IMR-90 (cell line): ENCODE measurements around the gene SOX30. TPM values are rescaled to one million over a fixed set of nuclear protein-coding genes. Genes with fewer than 3 reads are reported as not detected.

Experiments used
- ATAC-seq: fragments of 200-7000 bp; cut with Tn5 transposase; 2 replicates; pipeline ENCODE4 v1.9.1; 2020; ENCODE audit warnings: low read depth, mild to moderate bottlenecking, moderate library complexity
- BruUV-seq: library from RNA; stranded (reverse); fragments of 400-500 nt; replicated peaks from 2 replicates; lab custom pipeline; 2021; lab: Mats Ljungman, UMichigan
- CTCF ChIA-PET: fragments of 300-600 bp; formaldehyde crosslinking; extraction: SDS; loops from one replicate; lab custom pipeline; 2021; ENCODE audit warnings: antibody characterized with exemption; lab: Yijun Ruan, JAX
- POLR2A ChIA-PET: fragments of 300-600 bp; sonication (Branson Sonifier 250); formaldehyde crosslinking; loops from one replicate; lab custom pipeline; 2022; ENCODE audit warnings: antibody characterized with exemption; ENCODE audit not compliant: unreplicated experiment; lab: Charles Lee
- DNase-seq: peaks from one replicate; pipeline ENCODE4 v3.0.0; 2013
- H2AFZ ChIP-seq: replicated peaks from 2 replicates; pipeline ENCODE3; 2013; ENCODE audit warnings: low read length, mild to moderate bottlenecking; ENCODE audit not compliant: poor library complexity
- H2AK5ac ChIP-seq: 2 replicates; pipeline ENCODE4 v1.6.1; 2013; ENCODE audit warnings: low read depth, low read length, inconsistent platforms
- H2AK9ac ChIP-seq: replicated peaks from 2 replicates; pipeline ENCODE3; 2013; ENCODE audit warnings: mild to moderate bottlenecking, low read depth, low read length, moderate library complexity; ENCODE audit not compliant: poor library complexity
- H2BK120ac ChIP-seq: 2 replicates; pipeline ENCODE4 v1.6.1; 2013; ENCODE audit warnings: low read depth, low read length, inconsistent platforms
- H2BK15ac ChIP-seq: 3 replicates; pipeline ENCODE4 v1.6.1; 2013; ENCODE audit warnings: low read depth, low read length, inconsistent platforms
- H2BK20ac ChIP-seq: 2 replicates; pipeline ENCODE4 v1.6.1; 2013; ENCODE audit warnings: low read depth, mild to moderate bottlenecking, inconsistent platforms, low read length, moderate library complexity
- H2BK5ac ChIP-seq: 2 replicates; pipeline ENCODE4 v1.6.1; 2013; ENCODE audit warnings: mild to moderate bottlenecking, low read depth, low read length, inconsistent platforms; ENCODE audit not compliant: poor library complexity, severe bottlenecking
- H3K14ac ChIP-seq: replicated peaks from 2 replicates; pipeline ENCODE4 v1.6.1; 2013; ENCODE audit warnings: low read depth, low read length, inconsistent platforms
- H3K18ac ChIP-seq: 2 replicates; pipeline ENCODE4 v1.6.1; 2013; ENCODE audit warnings: low read depth, low read length, control low read depth
- H3K23ac ChIP-seq: 2 replicates; pipeline ENCODE4 v1.6.1; 2013; ENCODE audit warnings: low read depth, low read length, inconsistent platforms
- H3K27ac ChIP-seq: 2 replicates; pipeline ENCODE4 v1.5.1; 2013; ENCODE audit warnings: mild to moderate bottlenecking, control low read depth, low read length; ENCODE audit not compliant: insufficient read depth
- H3K27me3 ChIP-seq: 2 replicates; pipeline ENCODE4 v1.6.1; 2013; ENCODE audit warnings: low read length; ENCODE audit not compliant: control insufficient read depth, insufficient read depth
- H3K36me3 ChIP-seq: 2 replicates; pipeline ENCODE4 v1.6.1; 2013; ENCODE audit warnings: low read length, mixed read lengths; ENCODE audit not compliant: control insufficient read depth, insufficient read depth
- H3K4ac ChIP-seq: 2 replicates; pipeline ENCODE4 v1.6.1; 2013; ENCODE audit warnings: low read depth, low read length, inconsistent platforms
- H3K4me1 ChIP-seq: 2 replicates; pipeline ENCODE4 v1.6.1; 2013; ENCODE audit warnings: low read length, mixed read lengths; ENCODE audit not compliant: control insufficient read depth, insufficient read depth
- H3K4me2 ChIP-seq: 2 replicates; pipeline ENCODE4 v1.6.1; 2013; ENCODE audit warnings: low read depth, mild to moderate bottlenecking, control low read depth, low read length, moderate library complexity
- H3K4me3 ChIP-seq: 2 replicates; pipeline ENCODE4 v1.5.1; 2013; ENCODE audit warnings: low read depth, mild to moderate bottlenecking, control low read depth, low read length, moderate library complexity; ENCODE audit not compliant: insufficient read depth
- H3K56ac ChIP-seq: 2 replicates; pipeline ENCODE4 v1.6.1; 2013; ENCODE audit warnings: low read length, inconsistent platforms; ENCODE audit not compliant: insufficient read depth; ENCODE audit errors: extremely low read depth
- H3K79me1 ChIP-seq, 2 experiments: 2 replicates each; pipeline ENCODE4 v1.6.1; 2013; ENCODE audit warnings: low read length in 2 of 2, inconsistent platforms in 1 of 2, low read depth in 1 of 2
- H3K9ac ChIP-seq: 2 replicates; pipeline ENCODE4 v1.6.1; 2013; ENCODE audit warnings: low read depth, low read length, control low read depth
- H3K9me1 ChIP-seq: 2 replicates; pipeline ENCODE4 v1.6.1; 2013; ENCODE audit warnings: low read length, inconsistent platforms; ENCODE audit not compliant: insufficient read depth
- H3K9me3 ChIP-seq: 2 replicates; pipeline ENCODE4 v1.6.1; 2013; ENCODE audit warnings: low read length; ENCODE audit not compliant: control insufficient read depth, insufficient read depth
- H4K20me1 ChIP-seq: 2 replicates; pipeline ENCODE4 v1.6.1; 2013; ENCODE audit warnings: low read length, inconsistent platforms; ENCODE audit not compliant: insufficient read depth
- H4K5ac ChIP-seq: 2 replicates; pipeline ENCODE4 v1.6.1; 2013; ENCODE audit warnings: mild to moderate bottlenecking, low read depth, low read length, control low read depth
- H4K8ac ChIP-seq, 2 experiments: 2 replicates each; pipeline ENCODE4 v1.6.1; 2013; ENCODE audit warnings: low read depth in 2 of 2, low read length in 2 of 2, control low read depth in 1 of 2, inconsistent platforms in 1 of 2
- H4K91ac ChIP-seq: 2 replicates; pipeline ENCODE4 v1.6.1; 2013; ENCODE audit warnings: low read depth, low read length, inconsistent platforms; ENCODE audit not compliant: insufficient read depth
- BHLHE40 ChIP-seq: fragments of 150-350 bp; IDR thresholded peaks from 2 replicates; pipeline ENCODE4 v1.6.1; 2016; ENCODE audit warnings: mild to moderate bottlenecking, low read depth, low read length
- CEBPB ChIP-seq: IDR thresholded peaks from 2 replicates; pipeline ENCODE4 v1.6.1; 2012; ENCODE audit warnings: low read depth, low read length, improper control_type of control experiment
- MAFK ChIP-seq: IDR thresholded peaks from 2 replicates; pipeline ENCODE4 v1.6.1; 2012; ENCODE audit warnings: low read depth, low read length, improper control_type of control experiment
- MXI1 ChIP-seq: IDR thresholded peaks from 2 replicates; pipeline ENCODE4 v1.6.1; 2012; ENCODE audit warnings: low read depth, mild to moderate bottlenecking, low read length, moderate library complexity, borderline replicate concordance
- RAD21 ChIP-seq: IDR thresholded peaks from 2 replicates; pipeline ENCODE4 v1.6.1; 2012; ENCODE audit warnings: low read length, improper control_type of control experiment
- RCOR1 ChIP-seq: IDR thresholded peaks from 2 replicates; pipeline ENCODE4 v1.6.1; 2012; ENCODE audit warnings: mild to moderate bottlenecking, low read length, improper control_type of control experiment; ENCODE audit not compliant: insufficient replicate concordance
- SMC3 ChIP-seq: fragments of 150-350 bp; IDR thresholded peaks from 2 replicates; pipeline ENCODE4 v1.6.1; 2016; ENCODE audit warnings: low read depth, mild to moderate bottlenecking, antibody characterized with exemption, low read length, moderate library complexity
- WGBS, 2 experiments: methylation state at CpG; one replicate each; pipeline versions ENCODE4 v1.1.5 to v1.1.7; 2013; ENCODE audit warnings: missing lambda C conversion rate in 2 of 2; ENCODE audit not compliant: insufficient read length in 1 of 2; ENCODE audit errors: extremely low coverage in 2 of 2; 5-methylcytosine and 5-hydroxymethylcytosine counted together
- dilution Hi-C: fragments of 300-500 bp; cut with HindIII; formaldehyde crosslinking; loops from one replicate; pipeline ENCODE4 v1.14.3; 2018; ENCODE audit warnings: low sequenced_read_pairs; ENCODE audit not compliant: unreplicated experiment
- in situ Hi-C: fragments of 300-500 bp; cut with MboI; formaldehyde crosslinking; loops from 3 replicates; pipeline ENCODE4 v1.14.3; 2019; ENCODE audit warnings: low sequenced_read_pairs, inconsistent platforms, mixed read lengths
- intact Hi-C: fragments of 100-400 bp; cut with micrococcal nuclease; formaldehyde crosslinking; loops from 2 replicates; pipeline ENCODE4 v1.10.0; 2022
- polyA plus RNA-seq, 3 experiments: library from polyadenylated mRNA; depleted of rRNA; stranded (reverse); fragments of >200 nt; gene quantifications; 2 replicates each; pipeline ENCODE4 v1.2.3, GENCODE V29; 2012; ENCODE audit warnings: low replicate concordance in 1 of 3
- total RNA-seq: library from RNA; depleted of rRNA; stranded (reverse); fragments of >200 nt; gene quantifications from 2 replicates; pipeline ENCODE4 v1.2.3, GENCODE V29; 2012
- TF ChIP-seq, protein P1 (sequence below): fragments of 150-350 bp; IDR thresholded peaks from 2 replicates; pipeline ENCODE4 v1.6.1; 2017; ENCODE audit warnings: mild to moderate bottlenecking, antibody characterized with exemption, low read length, low read depth
- TF ChIP-seq, protein P2 (sequence below): fragments of 150-350 bp; IDR thresholded peaks from 2 replicates; pipeline ENCODE4 v1.6.1; 2016; ENCODE audit warnings: low read depth, mild to moderate bottlenecking, low read length, moderate library complexity, borderline replicate concordance

The SOX30 gene
- total and polyA plus RNA-seq, 2 of the 4 experiments (the other 2 are of a cell fraction) = not detected

DNA sequence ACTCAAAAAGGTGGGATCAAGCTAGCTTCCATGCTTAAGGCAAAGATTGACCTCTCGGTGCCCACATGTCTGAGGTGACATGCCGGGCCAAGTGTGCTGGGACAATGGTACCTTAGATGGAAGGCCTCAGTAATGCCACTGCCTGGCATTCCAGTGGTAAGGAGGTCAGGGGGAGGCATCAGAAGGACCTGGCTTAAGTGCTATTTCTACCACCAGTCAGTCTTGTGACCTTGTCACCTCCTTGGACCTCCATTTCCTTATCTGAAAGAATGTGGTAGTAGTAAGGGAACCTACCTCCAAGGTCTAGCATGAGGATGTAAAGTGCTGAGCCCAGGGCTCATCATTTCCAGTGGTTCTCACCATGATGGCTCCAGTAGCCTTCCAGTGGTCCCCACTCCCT, 28.0 kb upstream of the SOX30 start:
- Histone ChIP-seq H4K8ac (no peak overlapping the region), H3K14ac (no peak overlapping the region), H3K4me1 (no peaks in the 10 kb centered on the region), H3K9ac (no peak overlapping the region), H2AFZ (no peak overlapping the region), H3K23ac (no peak overlapping the region), H3K4me2 (no peak overlapping the region), H2BK5ac (no peak overlapping the region), H2AK9ac (no peak overlapping the region), H3K27ac (no peak overlapping the region), H3K4ac (no peak overlapping the region), H3K36me3 (no peaks in the 10 kb centered on the region), H2BK120ac (no peak overlapping the region), H3K4me3 (no peak overlapping the region), H2BK15ac (no peak overlapping the region), H3K79me1 (no peaks in the 10 kb centered on the region), H4K5ac (no peak overlapping the region), H3K9me1 (no peaks in the 10 kb centered on the region), H4K91ac (no peak overlapping the region), H2BK20ac (no peak overlapping the region), H3K27me3 (no peaks in the 10 kb centered on the region), H2AK5ac (no peak overlapping the region), H4K20me1 (no peaks in the 10 kb centered on the region), H3K56ac (no peak overlapping the region), H3K9me3 (no peaks in the 10 kb centered on the region), H3K18ac (no peak overlapping the region)
- WGBS, 2 experiments = 71% methylated on average over 1 of the region's 2 CpGs; no CpG with 5 or more reads in 1 of the 2 experiments
- ATAC-seq (no peak), DNase-seq (no peak)
- dilution Hi-C loops = no loop called here
- TF ChIP-seq, protein P1, sequence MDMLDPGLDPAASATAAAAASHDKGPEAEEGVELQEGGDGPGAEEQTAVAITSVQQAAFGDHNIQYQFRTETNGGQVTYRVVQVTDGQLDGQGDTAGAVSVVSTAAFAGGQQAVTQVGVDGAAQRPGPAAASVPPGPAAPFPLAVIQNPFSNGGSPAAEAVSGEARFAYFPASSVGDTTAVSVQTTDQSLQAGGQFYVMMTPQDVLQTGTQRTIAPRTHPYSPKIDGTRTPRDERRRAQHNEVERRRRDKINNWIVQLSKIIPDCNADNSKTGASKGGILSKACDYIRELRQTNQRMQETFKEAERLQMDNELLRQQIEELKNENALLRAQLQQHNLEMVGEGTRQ = no peak
- TF ChIP-seq, protein P2, sequence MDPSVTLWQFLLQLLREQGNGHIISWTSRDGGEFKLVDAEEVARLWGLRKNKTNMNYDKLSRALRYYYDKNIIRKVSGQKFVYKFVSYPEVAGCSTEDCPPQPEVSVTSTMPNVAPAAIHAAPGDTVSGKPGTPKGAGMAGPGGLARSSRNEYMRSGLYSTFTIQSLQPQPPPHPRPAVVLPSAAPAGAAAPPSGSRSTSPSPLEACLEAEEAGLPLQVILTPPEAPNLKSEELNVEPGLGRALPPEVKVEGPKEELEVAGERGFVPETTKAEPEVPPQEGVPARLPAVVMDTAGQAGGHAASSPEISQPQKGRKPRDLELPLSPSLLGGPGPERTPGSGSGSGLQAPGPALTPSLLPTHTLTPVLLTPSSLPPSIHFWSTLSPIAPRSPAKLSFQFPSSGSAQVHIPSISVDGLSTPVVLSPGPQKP = no peak
- no peak for TF ChIP-seq SMC3
- TF ChIP-seq CEBPB = no peak
- TF ChIP-seq MAFK = no peak
- TF ChIP-seq BHLHE40 = no peak
- TF ChIP-seq MXI1 = no peak
- TF ChIP-seq RCOR1 = no peak
- TF ChIP-seq RAD21 = no peak
- BruUV-seq = no TSS peak
- intact Hi-C loops = no loop called here
- ChIA-PET CTCF (no interaction called here), POLR2A (no interaction called here)
- in situ Hi-C loops = no loop called here
